CD4-positive, alpha-beta T cell (primary cell): ENCODE results near the gene RASSF8. TPM values are rescaled to one million over a fixed set of nuclear protein-coding genes. Genes with fewer than 3 reads are reported as not detected.
"Not testable (repeated sequence)": the region's sequence is repeated elsewhere in the genome, so short reads cannot be mapped to it uniquely, and the experiment has no call there.

Experiments used
- ATAC-seq: fragments of 200-7000 bp; cut with Tn5 transposase; one replicate; pipeline ENCODE4 v1.10.0; 2022; ENCODE audit warnings: mild to moderate bottlenecking; ENCODE audit not compliant: poor library complexity
- CTCF ChIA-PET: fragments of 350-600 bp; sonication (Branson Sonifier 250); formaldehyde crosslinking; loops from one replicate; lab custom pipeline; 2021; ENCODE audit warnings: antibody characterized with exemption, inconsistent platforms; lab: Charles Lee
- POLR2A ChIA-PET: fragments of 350-600 bp; sonication (Branson Sonifier 250); formaldehyde crosslinking; loops from one replicate; lab custom pipeline; 2021; ENCODE audit warnings: antibody characterized with exemption, inconsistent platforms; lab: Charles Lee
- DNase-seq, 14 experiments: peaks; one replicate each; pipeline ENCODE4 v3.0.0-alpha.2; 2013 to 2020; ENCODE audit warnings: mixed read lengths in 2 of 14
- H3K27ac ChIP-seq, 2 donors: one replicate each; pipeline versions ENCODE4 v1.5.1 to v1.7.0; 2013; ENCODE audit warnings: low read length in 2 of 2, low read depth in 1 of 2, mild to moderate bottlenecking in 1 of 2
- H3K27me3 ChIP-seq, 2 experiments: 1 replicate in 1 of 2; 2 replicates in 1 of 2; pipeline versions ENCODE4 v1.6.1 to v1.7.0; 2013; ENCODE audit warnings: low read length in 2 of 2, control low read depth in 1 of 2, mild to moderate bottlenecking in 1 of 2, moderate library complexity in 1 of 2; ENCODE audit not compliant: insufficient read depth in 2 of 2, control insufficient read depth in 1 of 2
- H3K36me3 ChIP-seq: one replicate; pipeline ENCODE4 v1.6.1; 2013; ENCODE audit warnings: low read length, control low read depth; ENCODE audit not compliant: insufficient read depth
- H3K4me1 ChIP-seq: one replicate; pipeline ENCODE4 v1.6.1; 2013; ENCODE audit warnings: low read length, control low read depth; ENCODE audit not compliant: insufficient read depth
- H3K4me3 ChIP-seq: one replicate; pipeline ENCODE4 v1.5.1; 2013; ENCODE audit warnings: mild to moderate bottlenecking, low read length, moderate library complexity
- H3K9me3 ChIP-seq, 2 experiments: 1 replicate in 1 of 2; 2 replicates in 1 of 2; pipeline versions ENCODE4 v1.6.1 to v1.7.0; 2013; ENCODE audit warnings: low read length in 2 of 2, mild to moderate bottlenecking in 2 of 2, control low read depth in 1 of 2, moderate library complexity in 1 of 2; ENCODE audit not compliant: control insufficient read depth in 1 of 2, insufficient read depth in 1 of 2
- H3K27ac Mint-ChIP-seq: one replicate; pipeline ENCODE4 v1.8.0; 2020; ENCODE audit warnings: mixed read lengths
- H3K27me3 Mint-ChIP-seq: one replicate; pipeline ENCODE4 v1.8.0; 2021; ENCODE audit warnings: mixed read lengths
- H3K36me3 Mint-ChIP-seq: one replicate; pipeline ENCODE4 v1.8.0; 2021; ENCODE audit warnings: low read depth, mixed read lengths
- H3K4me1 Mint-ChIP-seq: one replicate; pipeline ENCODE4 v1.8.0; 2021; ENCODE audit warnings: low read depth, mixed read lengths
- H3K4me3 Mint-ChIP-seq: one replicate; pipeline ENCODE4 v1.8.0; 2020; ENCODE audit warnings: mild to moderate bottlenecking, mixed read lengths
- H3K9me3 Mint-ChIP-seq: one replicate; pipeline ENCODE4 v1.8.0; 2020; ENCODE audit warnings: mixed read lengths
- CTCF ChIP-seq: fragments of 200-600 bp; IDR thresholded peaks from one replicate; pipeline ENCODE4 v1.8.0; 2022; ENCODE audit warnings: antibody characterized with exemption, mild to moderate bottlenecking
- intact Hi-C, 2 experiments: fragments of 100-400 bp; cut with DNase I in 1 of 2; cut with micrococcal nuclease in 1 of 2; formaldehyde crosslinking; loops; one replicate each; pipeline versions ENCODE4 v1.15.1 to v1.9.0; 2023 to 2025; cut with DNase I, micrococcal nuclease
- total RNA-seq, 174 experiments: library from RNA in 2 of 174; stranded (reverse) in 2 of 174; gene quantifications; one replicate each; pipeline ENCODE4 v1.2.3 and lab custom pipeline; 2021 to 2026

The RASSF8 gene
- total RNA-seq, 2 experiments from 2014 or later, result 0.71 to 1.4 TPM

GRCh38 chr12:26054383-26054782, 95.9 kb downstream of the RASSF8 start:
- Mint-ChIP-seq H3K27me3 (no peaks in the 10 kb centered on the region), H3K4me1 (no peaks in the 10 kb centered on the region), H3K9me3 (no peaks in the 10 kb centered on the region), H3K27ac (no peak overlapping the region), H3K4me3 (no peak overlapping the region), H3K36me3 (no peaks in the 10 kb centered on the region)
- no peak for DNase-seq
- ChIA-PET POLR2A (no interaction called here), CTCF (no interaction called here)
- no peak for ATAC-seq
- Histone ChIP-seq H3K4me3 (no peak overlapping the region), H3K27ac (no peak overlapping the region), H3K4me1 (no peaks in the 10 kb centered on the region), H3K27me3 (no peaks in the 10 kb centered on the region), H3K9me3 (no peaks in the 10 kb centered on the region), H3K36me3 (no peaks in the 10 kb centered on the region)
- TF ChIP-seq CTCF, result no peak
- intact Hi-C loops, result no loop called here

- Mint-ChIP-seq H3K27me3 (no peaks in the 10 kb centered on the region), H3K27ac (no peak overlapping the region), H3K4me3 (no peak overlapping the region), H3K9me3 (no peaks in the 10 kb centered on the region), H3K4me1 (no peaks in the 10 kb centered on the region), H3K36me3 (no peaks in the 10 kb centered on the region)
- TF ChIP-seq CTCF, result no peak
- no peak for ATAC-seq
- no peak overlapping the region for H3K27ac ChIP-seq
- H3K4me3 ChIP-seq, result no peak overlapping the region
- DNase-seq, result no peak
- H3K27me3 ChIP-seq, result no peaks in the 10 kb centered on the region
- no peaks in the 10 kb centered on the region for H3K4me1 ChIP-seq
- intact Hi-C loops, result no loop called here
- no peaks in the 10 kb centered on the region for H3K36me3 ChIP-seq
- ChIA-PET CTCF (no interaction called here), POLR2A (no interaction called here)
- no peaks in the 10 kb centered on the region for H3K9me3 ChIP-seq
Observed at GRCh38 chr12:26055087-26055486, 96.6 kb downstream of the RASSF8 start.

GRCh38 chr12:26056335-26056734, 97.9 kb downstream of the RASSF8 start:
- no peak overlapping the region for H3K27ac Mint-ChIP-seq
- no peaks in the 10 kb centered on the region for H3K27me3 Mint-ChIP-seq
- DNase-seq, result no peak
- Histone ChIP-seq H3K27ac (no peak overlapping the region), H3K36me3 (no peaks in the 10 kb centered on the region), H3K4me1 (no peaks in the 10 kb centered on the region), H3K9me3 (no peaks in the 10 kb centered on the region), H3K4me3 (no peak overlapping the region), H3K27me3 (no peaks in the 10 kb centered on the region)
- POLR2A ChIA-PET, result no interaction called here
- no peaks in the 10 kb centered on the region for H3K4me1 Mint-ChIP-seq
- no peaks in the 10 kb centered on the region for H3K36me3 Mint-ChIP-seq
- CTCF ChIA-PET, result no interaction called here
- TF ChIP-seq CTCF, result no peak
- intact Hi-C loops, result no loop called here
- H3K9me3 Mint-ChIP-seq, result no peaks in the 10 kb centered on the region
- no peak overlapping the region for H3K4me3 Mint-ChIP-seq
- ATAC-seq, result no peak

GRCh38 chr12:26057271-26057670, 98.8 kb downstream of the RASSF8 start:
- H3K27ac Mint-ChIP-seq, H3K4me1 Mint-ChIP-seq, CTCF ChIA-PET, H3K9me3 Mint-ChIP-seq, H3K27ac ChIP-seq, H3K36me3 ChIP-seq, ATAC-seq, H3K27me3 ChIP-seq, intact Hi-C loops, H3K36me3 Mint-ChIP-seq, DNase-seq, H3K9me3 ChIP-seq, H3K4me3 Mint-ChIP-seq, H3K4me3 ChIP-seq, H3K4me1 ChIP-seq, H3K27me3 Mint-ChIP-seq, POLR2A ChIA-PET: not testable (repeated sequence)
